ENCODE data around the gene DGKZ.

The DGKZ gene

DNA sequence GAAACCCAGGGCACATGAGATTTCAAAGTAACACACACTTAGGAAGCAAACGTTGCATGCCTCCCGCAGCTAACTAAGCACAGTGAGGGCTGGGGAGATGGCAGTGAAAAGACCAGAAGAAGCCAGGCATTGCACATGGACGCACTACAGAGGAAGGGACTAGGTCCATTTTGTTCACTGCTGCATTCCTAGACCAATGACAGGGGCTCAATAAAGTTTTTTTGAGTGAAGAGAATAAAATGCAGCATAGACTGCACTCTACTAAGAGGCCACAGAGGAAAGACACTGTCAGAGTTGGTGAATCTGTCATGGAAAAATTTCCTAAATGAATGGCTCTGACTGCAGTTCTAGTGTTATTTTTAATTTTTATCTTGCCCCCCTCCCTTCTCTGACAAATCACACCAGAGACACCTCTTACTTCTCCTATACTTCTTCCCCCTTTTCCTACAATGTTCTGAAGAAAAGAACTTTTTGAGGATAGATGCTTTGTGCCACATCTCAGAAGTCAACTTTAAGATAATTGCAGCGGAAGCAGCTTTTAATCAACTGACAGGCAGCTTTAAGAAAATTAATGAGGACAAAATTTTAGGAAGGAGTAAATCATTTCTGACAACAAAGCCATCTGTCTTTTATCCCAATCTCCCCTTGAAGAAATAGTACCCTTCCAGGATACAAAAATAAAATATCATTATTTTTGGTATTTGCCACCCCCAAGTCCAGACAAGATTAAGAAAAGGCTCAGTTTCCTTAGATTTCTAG is 79.1 kb downstream of the DGKZ start:
- H3K36me3 ChIP-seq (replicated peaks; ENCODE audit: insufficient read depth, low read length), result no peaks in the 10 kb centered on the region
- no peaks in the 10 kb centered on the region for H4K20me1 ChIP-seq (ENCODE audit: insufficient read depth, low read length)
- H3K9me2 ChIP-seq (replicated peaks; ENCODE audit: insufficient read depth, low read length), result no peaks in the 10 kb centered on the region
- no peaks in the 10 kb centered on the region for H3K4me1 ChIP-seq (ENCODE audit: low read length)
- TF ChIP-seq EZH2 (optimal IDR thresholded peaks at IDR 0.05; ENCODE audit: low read depth, low read length) (no peak), EZH2phosphoT487 (IDR thresholded peaks at IDR 0.05; ENCODE audit: low read length) (no peak)
- TF ChIP-seq, protein P1, sequence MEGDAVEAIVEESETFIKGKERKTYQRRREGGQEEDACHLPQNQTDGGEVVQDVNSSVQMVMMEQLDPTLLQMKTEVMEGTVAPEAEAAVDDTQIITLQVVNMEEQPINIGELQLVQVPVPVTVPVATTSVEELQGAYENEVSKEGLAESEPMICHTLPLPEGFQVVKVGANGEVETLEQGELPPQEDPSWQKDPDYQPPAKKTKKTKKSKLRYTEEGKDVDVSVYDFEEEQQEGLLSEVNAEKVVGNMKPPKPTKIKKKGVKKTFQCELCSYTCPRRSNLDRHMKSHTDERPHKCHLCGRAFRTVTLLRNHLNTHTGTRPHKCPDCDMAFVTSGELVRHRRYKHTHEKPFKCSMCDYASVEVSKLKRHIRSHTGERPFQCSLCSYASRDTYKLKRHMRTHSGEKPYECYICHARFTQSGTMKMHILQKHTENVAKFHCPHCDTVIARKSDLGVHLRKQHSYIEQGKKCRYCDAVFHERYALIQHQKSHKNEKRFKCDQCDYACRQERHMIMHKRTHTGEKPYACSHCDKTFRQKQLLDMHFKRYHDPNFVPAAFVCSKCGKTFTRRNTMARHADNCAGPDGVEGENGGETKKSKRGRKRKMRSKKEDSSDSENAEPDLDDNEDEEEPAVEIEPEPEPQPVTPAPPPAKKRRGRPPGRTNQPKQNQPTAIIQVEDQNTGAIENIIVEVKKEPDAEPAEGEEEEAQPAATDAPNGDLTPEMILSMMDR (IDR thresholded peaks at IDR 0.05; ENCODE audit: low read length), result no peak
- H3K79me2 ChIP-seq (ENCODE audit: low read length), result no peaks in the 10 kb centered on the region
- H3K27ac ChIP-seq (ENCODE audit: low read length), result no peak overlapping the region
- H3K4me3 ChIP-seq (ENCODE audit: low read length), result no peak overlapping the region
- no peaks in the 10 kb centered on the region for H3F3A ChIP-seq (ENCODE audit: insufficient read depth, low read length)
- no peaks in the 10 kb centered on the region for H3K27me3 ChIP-seq (replicated peaks; ENCODE audit: insufficient read depth, low read length)
- no peak overlapping the region for H3K4me2 ChIP-seq (ENCODE audit: low read depth, low read length)
- no peak overlapping the region for H2AFZ ChIP-seq (ENCODE audit: low read length)
- DNase-seq, result no peak
- H3K9me3 ChIP-seq (replicated peaks; ENCODE audit: insufficient read depth, low read length), result no peaks in the 10 kb centered on the region
- H3K9ac ChIP-seq (ENCODE audit: low read length), result no peak overlapping the region

DNA sequence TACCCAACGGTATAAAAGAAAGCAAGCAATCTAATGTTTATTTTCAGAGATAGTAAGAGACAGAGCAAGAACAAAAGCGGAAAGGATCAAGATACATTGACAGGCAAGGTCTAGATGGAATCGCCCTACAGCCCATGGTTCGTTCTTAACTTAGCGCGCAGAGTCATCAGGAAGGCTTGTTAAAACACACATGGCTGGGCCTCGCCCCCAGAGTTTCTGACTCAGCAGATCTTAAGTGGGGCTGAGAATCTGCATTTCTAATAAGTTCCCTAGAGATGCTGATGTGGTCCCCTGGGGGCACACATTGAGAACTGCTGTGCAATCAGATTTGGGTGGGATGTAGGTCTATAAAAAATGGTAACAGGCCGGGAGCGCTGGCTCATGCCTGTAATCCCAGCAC is 80.1 kb downstream of the DGKZ start:
- TF ChIP-seq EZH2 (optimal IDR thresholded peaks at IDR 0.05; ENCODE audit: low read depth, low read length) (no peak), EZH2phosphoT487 (IDR thresholded peaks at IDR 0.05; ENCODE audit: low read length) (no peak)
- TF ChIP-seq, protein P1 (IDR thresholded peaks at IDR 0.05; ENCODE audit: low read length), result no peak
- no peak for DNase-seq
- Histone ChIP-seq H4K20me1 (ENCODE audit: insufficient read depth, low read length) (no peaks in the 10 kb centered on the region), H3K4me2 (ENCODE audit: low read depth, low read length) (no peak overlapping the region), H2AFZ (ENCODE audit: low read length) (no peak overlapping the region), H3K4me3 (ENCODE audit: low read length) (no peak overlapping the region), H3K9me3 (replicated peaks; ENCODE audit: insufficient read depth, low read length) (no peaks in the 10 kb centered on the region), H3K79me2 (ENCODE audit: low read length) (no peaks in the 10 kb centered on the region), H3K9me2 (replicated peaks; ENCODE audit: insufficient read depth, low read length) (no peaks in the 10 kb centered on the region), H3K36me3 (replicated peaks; ENCODE audit: insufficient read depth, low read length) (no peaks in the 10 kb centered on the region), H3F3A (ENCODE audit: insufficient read depth, low read length) (no peaks in the 10 kb centered on the region), H3K4me1 (ENCODE audit: low read length) (no peaks in the 10 kb centered on the region), H3K27ac (ENCODE audit: low read length) (no peak overlapping the region), H3K9ac (ENCODE audit: low read length) (no peak overlapping the region), H3K27me3 (replicated peaks; ENCODE audit: insufficient read depth, low read length) (no peaks in the 10 kb centered on the region)

DNA sequence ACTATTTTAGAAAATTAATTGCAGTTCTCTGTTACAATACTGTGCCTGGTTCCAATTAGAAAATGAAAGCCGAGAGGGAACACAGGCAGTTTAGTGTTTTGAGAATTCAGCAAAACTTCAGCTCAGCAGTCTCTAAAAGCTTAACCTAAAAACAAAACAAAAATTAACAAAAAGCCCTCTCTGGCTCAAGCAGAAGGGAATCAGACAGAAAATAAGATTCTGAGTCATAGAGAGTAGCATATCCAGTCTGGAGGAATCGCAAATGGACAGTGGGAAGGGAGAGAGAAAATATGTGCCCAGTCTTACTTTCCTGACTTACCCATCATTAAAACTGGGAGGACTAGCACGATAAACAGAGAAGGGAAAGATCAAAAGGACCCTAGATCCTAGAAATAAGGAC is 82.5 kb downstream of the DGKZ start:
- TF ChIP-seq EZH2phosphoT487 (IDR thresholded peaks at IDR 0.05; ENCODE audit: low read length) (no peak), EZH2 (optimal IDR thresholded peaks at IDR 0.05; ENCODE audit: low read depth, low read length) (no peak)
- TF ChIP-seq, protein P1 (IDR thresholded peaks at IDR 0.05; ENCODE audit: low read length), result no peak
- no peaks in the 10 kb centered on the region for H3K9me3 ChIP-seq (replicated peaks; ENCODE audit: insufficient read depth, low read length)
- no peak for DNase-seq
- H3F3A ChIP-seq (ENCODE audit: insufficient read depth, low read length), result no peaks in the 10 kb centered on the region
- no peaks in the 10 kb centered on the region for H3K9me2 ChIP-seq (replicated peaks; ENCODE audit: insufficient read depth, low read length)
- H2AFZ ChIP-seq (ENCODE audit: low read length), result no peak overlapping the region
- no peaks in the 10 kb centered on the region for H4K20me1 ChIP-seq (ENCODE audit: insufficient read depth, low read length)
- H3K9ac ChIP-seq (ENCODE audit: low read length), result no peak overlapping the region
- H3K4me1 ChIP-seq (ENCODE audit: low read length), result no peaks in the 10 kb centered on the region
- H3K36me3 ChIP-seq (replicated peaks; ENCODE audit: insufficient read depth, low read length), result no peaks in the 10 kb centered on the region
- H3K27me3 ChIP-seq (replicated peaks; ENCODE audit: insufficient read depth, low read length), result no peaks in the 10 kb centered on the region
- H3K79me2 ChIP-seq (ENCODE audit: low read length), result no peaks in the 10 kb centered on the region
- no peak overlapping the region for H3K4me3 ChIP-seq (ENCODE audit: low read length)
- no peak overlapping the region for H3K4me2 ChIP-seq (ENCODE audit: low read depth, low read length)
- H3K27ac ChIP-seq (ENCODE audit: low read length), result no peak overlapping the region
